HEK293 (cell line): ENCODE results near the gene ATP2A3.

ENCODE experiments used
- KLF10 ChIP-seq: fragments of 450-650 bp; IDR thresholded peaks from 2 replicates; pipeline ENCODE4 v1.5.1; 2018; ENCODE audit warnings: missing biosample characterization, mild to moderate bottlenecking, missing genetic modification characterization
- KLF9 ChIP-seq: fragments of 450-650 bp; formaldehyde crosslinking; IDR thresholded peaks from 2 replicates; pipeline ENCODE4 v1.5.1; 2016; ENCODE audit warnings: missing biosample characterization, missing genetic modification characterization, low read depth
- ZNF621 ChIP-seq: fragments of 450-650 bp; formaldehyde crosslinking; IDR thresholded peaks from 2 replicates; pipeline ENCODE4 v1.5.1; 2017; ENCODE audit warnings: missing biosample characterization, missing genetic modification characterization
- TF ChIP-seq, protein P1 (sequence below): fragments of 450-650 bp; formaldehyde crosslinking; IDR thresholded peaks from 2 replicates; pipeline ENCODE4 v1.5.1; 2016; ENCODE audit warnings: missing biosample characterization, missing genetic modification characterization

DNA sequence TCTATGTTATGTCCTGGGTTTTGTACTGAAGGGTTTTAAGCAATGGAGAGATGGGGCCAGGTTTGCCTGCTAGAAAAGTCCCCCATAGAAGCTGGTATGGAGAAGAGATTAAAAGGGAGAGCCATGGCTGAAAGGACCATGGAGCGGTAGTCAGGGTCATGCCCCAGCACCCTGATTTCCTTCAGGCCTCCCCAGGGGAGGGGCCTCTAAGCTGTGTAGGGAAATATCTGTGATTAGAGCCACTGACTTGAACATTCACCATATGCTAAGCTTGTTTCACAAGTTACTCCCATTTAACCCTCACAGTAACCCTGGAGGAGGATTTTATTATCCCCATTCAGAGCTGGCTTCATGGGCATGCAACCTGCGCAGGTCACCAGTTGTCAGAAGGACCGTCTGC is 3.8 kb upstream of the ATP2A3 start:
- TF ChIP-seq, protein P1, sequence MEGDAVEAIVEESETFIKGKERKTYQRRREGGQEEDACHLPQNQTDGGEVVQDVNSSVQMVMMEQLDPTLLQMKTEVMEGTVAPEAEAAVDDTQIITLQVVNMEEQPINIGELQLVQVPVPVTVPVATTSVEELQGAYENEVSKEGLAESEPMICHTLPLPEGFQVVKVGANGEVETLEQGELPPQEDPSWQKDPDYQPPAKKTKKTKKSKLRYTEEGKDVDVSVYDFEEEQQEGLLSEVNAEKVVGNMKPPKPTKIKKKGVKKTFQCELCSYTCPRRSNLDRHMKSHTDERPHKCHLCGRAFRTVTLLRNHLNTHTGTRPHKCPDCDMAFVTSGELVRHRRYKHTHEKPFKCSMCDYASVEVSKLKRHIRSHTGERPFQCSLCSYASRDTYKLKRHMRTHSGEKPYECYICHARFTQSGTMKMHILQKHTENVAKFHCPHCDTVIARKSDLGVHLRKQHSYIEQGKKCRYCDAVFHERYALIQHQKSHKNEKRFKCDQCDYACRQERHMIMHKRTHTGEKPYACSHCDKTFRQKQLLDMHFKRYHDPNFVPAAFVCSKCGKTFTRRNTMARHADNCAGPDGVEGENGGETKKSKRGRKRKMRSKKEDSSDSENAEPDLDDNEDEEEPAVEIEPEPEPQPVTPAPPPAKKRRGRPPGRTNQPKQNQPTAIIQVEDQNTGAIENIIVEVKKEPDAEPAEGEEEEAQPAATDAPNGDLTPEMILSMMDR, result no peak
- TF ChIP-seq ZNF621 (tag by site-specific recombination) (no peak), KLF9 (tag by site-specific recombination) (no peak), KLF10 (tag by site-specific recombination) (no peak)
